ENCODE measurements around the gene RGS9. TPM values are rescaled to one million over a fixed set of nuclear protein-coding genes. Genes with fewer than 3 reads are reported as not detected.

RGS9 gene
- total and polyA plus RNA-seq, 2 experiments from 2014 or later: 12.8 to 29.6 TPM

DNA sequence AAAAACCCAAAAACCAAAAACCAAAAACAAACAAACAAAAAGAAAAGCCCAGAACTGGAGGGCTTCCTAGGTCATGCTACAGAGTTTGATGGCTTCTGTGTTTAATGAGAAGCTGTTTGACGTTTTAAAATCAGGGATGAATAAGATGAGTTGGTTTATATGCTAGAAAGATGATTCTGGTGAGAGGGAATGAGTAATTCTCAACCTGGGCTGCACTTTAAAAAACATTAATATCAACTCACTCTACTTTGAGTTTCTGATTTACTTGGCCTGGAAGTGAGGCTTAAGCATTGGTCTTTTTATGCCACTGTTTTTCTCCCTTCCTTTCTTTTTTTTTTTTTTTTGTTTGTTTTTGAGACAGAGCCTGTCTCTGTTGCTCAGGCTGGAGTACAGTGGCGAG, 5.1 kb downstream of the RGS9 start:
- no peak overlapping the region for H2AFZ ChIP-seq
- no peak overlapping the region for H3K4me3 Mint-ChIP-seq
- no peaks in the 10 kb centered on the region for H3K9me2 ChIP-seq (ENCODE audit: insufficient read depth)
- no peak overlapping the region for H3K27ac ChIP-seq (ENCODE audit: low read depth)
- no peak overlapping the region for H3K4me2 ChIP-seq
- no peaks in the 10 kb centered on the region for H3K36me3 Mint-ChIP-seq (ENCODE audit: low read depth)
- no peak overlapping the region for H3K4me3 ChIP-seq
- no peak for DNase-seq (ENCODE audit: low spot score)
- no peak overlapping the region for H3K27ac Mint-ChIP-seq
- no peak for ATAC-seq
- no peaks in the 10 kb centered on the region for H3K9me3 Mint-ChIP-seq
- no peaks in the 10 kb centered on the region for H4K20me1 ChIP-seq (replicated peaks; ENCODE audit: insufficient read depth)
- H3K36me3 ChIP-seq (ENCODE audit: insufficient read depth): no peaks in the 10 kb centered on the region
- H3K27me3 ChIP-seq (ENCODE audit: insufficient read depth): peaks cover 14% of the 10 kb centered on the region
- peaks cover 4% of the 10 kb centered on the region; the same call in 1 of the 2 replicates for H3K4me1 ChIP-seq (ENCODE audit: insufficient read depth)
- no peaks in the 10 kb centered on the region for H3K79me2 ChIP-seq (replicated peaks; ENCODE audit: insufficient read depth)
- peaks cover 23% of the 10 kb centered on the region for H3K27me3 Mint-ChIP-seq (ENCODE audit: insufficient read depth, low read depth, poor library complexity)
- no peaks in the 10 kb centered on the region for H3F3A ChIP-seq (replicated peaks; ENCODE audit: low read depth)
- peaks cover 27% of the 10 kb centered on the region for H3K4me1 Mint-ChIP-seq
- TF ChIP-seq, protein P1, sequence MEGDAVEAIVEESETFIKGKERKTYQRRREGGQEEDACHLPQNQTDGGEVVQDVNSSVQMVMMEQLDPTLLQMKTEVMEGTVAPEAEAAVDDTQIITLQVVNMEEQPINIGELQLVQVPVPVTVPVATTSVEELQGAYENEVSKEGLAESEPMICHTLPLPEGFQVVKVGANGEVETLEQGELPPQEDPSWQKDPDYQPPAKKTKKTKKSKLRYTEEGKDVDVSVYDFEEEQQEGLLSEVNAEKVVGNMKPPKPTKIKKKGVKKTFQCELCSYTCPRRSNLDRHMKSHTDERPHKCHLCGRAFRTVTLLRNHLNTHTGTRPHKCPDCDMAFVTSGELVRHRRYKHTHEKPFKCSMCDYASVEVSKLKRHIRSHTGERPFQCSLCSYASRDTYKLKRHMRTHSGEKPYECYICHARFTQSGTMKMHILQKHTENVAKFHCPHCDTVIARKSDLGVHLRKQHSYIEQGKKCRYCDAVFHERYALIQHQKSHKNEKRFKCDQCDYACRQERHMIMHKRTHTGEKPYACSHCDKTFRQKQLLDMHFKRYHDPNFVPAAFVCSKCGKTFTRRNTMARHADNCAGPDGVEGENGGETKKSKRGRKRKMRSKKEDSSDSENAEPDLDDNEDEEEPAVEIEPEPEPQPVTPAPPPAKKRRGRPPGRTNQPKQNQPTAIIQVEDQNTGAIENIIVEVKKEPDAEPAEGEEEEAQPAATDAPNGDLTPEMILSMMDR (conservative IDR thresholded peaks at IDR 0.05; ENCODE audit: low read depth in 2 of 2): no peak
- TF ChIP-seq POLR2AphosphoS5 (IDR thresholded peaks at IDR 0.05; ENCODE audit: low read depth) (no peak), ZNF114 (CRISPR knock-in tag; IDR thresholded peaks at IDR 0.05) (no peak), STAT1 (IDR thresholded peaks at IDR 0.05; ENCODE audit: unreplicated experiment) (no peak), ZNF331 (CRISPR knock-in tag; IDR thresholded peaks at IDR 0.05; ENCODE audit: low read depth) (no peak), JUNB (IDR thresholded peaks at IDR 0.05; ENCODE audit: unreplicated experiment) (no peak), CREB1 (CRISPR knock-in tag; IDR thresholded peaks at IDR 0.05; ENCODE audit: low read depth) (no peak), EZH2 (IDR thresholded peaks at IDR 0.05; ENCODE audit: low read depth, unreplicated experiment) (no peak), EZH2phosphoT487 (IDR thresholded peaks at IDR 0.05; ENCODE audit: unreplicated experiment) (no peak)
- TF ChIP-seq, protein P2, sequence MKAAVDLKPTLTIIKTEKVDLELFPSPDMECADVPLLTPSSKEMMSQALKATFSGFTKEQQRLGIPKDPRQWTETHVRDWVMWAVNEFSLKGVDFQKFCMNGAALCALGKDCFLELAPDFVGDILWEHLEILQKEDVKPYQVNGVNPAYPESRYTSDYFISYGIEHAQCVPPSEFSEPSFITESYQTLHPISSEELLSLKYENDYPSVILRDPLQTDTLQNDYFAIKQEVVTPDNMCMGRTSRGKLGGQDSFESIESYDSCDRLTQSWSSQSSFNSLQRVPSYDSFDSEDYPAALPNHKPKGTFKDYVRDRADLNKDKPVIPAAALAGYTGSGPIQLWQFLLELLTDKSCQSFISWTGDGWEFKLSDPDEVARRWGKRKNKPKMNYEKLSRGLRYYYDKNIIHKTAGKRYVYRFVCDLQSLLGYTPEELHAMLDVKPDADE (IDR thresholded peaks at IDR 0.05): no peak
- TF ChIP-seq, protein P3, sequence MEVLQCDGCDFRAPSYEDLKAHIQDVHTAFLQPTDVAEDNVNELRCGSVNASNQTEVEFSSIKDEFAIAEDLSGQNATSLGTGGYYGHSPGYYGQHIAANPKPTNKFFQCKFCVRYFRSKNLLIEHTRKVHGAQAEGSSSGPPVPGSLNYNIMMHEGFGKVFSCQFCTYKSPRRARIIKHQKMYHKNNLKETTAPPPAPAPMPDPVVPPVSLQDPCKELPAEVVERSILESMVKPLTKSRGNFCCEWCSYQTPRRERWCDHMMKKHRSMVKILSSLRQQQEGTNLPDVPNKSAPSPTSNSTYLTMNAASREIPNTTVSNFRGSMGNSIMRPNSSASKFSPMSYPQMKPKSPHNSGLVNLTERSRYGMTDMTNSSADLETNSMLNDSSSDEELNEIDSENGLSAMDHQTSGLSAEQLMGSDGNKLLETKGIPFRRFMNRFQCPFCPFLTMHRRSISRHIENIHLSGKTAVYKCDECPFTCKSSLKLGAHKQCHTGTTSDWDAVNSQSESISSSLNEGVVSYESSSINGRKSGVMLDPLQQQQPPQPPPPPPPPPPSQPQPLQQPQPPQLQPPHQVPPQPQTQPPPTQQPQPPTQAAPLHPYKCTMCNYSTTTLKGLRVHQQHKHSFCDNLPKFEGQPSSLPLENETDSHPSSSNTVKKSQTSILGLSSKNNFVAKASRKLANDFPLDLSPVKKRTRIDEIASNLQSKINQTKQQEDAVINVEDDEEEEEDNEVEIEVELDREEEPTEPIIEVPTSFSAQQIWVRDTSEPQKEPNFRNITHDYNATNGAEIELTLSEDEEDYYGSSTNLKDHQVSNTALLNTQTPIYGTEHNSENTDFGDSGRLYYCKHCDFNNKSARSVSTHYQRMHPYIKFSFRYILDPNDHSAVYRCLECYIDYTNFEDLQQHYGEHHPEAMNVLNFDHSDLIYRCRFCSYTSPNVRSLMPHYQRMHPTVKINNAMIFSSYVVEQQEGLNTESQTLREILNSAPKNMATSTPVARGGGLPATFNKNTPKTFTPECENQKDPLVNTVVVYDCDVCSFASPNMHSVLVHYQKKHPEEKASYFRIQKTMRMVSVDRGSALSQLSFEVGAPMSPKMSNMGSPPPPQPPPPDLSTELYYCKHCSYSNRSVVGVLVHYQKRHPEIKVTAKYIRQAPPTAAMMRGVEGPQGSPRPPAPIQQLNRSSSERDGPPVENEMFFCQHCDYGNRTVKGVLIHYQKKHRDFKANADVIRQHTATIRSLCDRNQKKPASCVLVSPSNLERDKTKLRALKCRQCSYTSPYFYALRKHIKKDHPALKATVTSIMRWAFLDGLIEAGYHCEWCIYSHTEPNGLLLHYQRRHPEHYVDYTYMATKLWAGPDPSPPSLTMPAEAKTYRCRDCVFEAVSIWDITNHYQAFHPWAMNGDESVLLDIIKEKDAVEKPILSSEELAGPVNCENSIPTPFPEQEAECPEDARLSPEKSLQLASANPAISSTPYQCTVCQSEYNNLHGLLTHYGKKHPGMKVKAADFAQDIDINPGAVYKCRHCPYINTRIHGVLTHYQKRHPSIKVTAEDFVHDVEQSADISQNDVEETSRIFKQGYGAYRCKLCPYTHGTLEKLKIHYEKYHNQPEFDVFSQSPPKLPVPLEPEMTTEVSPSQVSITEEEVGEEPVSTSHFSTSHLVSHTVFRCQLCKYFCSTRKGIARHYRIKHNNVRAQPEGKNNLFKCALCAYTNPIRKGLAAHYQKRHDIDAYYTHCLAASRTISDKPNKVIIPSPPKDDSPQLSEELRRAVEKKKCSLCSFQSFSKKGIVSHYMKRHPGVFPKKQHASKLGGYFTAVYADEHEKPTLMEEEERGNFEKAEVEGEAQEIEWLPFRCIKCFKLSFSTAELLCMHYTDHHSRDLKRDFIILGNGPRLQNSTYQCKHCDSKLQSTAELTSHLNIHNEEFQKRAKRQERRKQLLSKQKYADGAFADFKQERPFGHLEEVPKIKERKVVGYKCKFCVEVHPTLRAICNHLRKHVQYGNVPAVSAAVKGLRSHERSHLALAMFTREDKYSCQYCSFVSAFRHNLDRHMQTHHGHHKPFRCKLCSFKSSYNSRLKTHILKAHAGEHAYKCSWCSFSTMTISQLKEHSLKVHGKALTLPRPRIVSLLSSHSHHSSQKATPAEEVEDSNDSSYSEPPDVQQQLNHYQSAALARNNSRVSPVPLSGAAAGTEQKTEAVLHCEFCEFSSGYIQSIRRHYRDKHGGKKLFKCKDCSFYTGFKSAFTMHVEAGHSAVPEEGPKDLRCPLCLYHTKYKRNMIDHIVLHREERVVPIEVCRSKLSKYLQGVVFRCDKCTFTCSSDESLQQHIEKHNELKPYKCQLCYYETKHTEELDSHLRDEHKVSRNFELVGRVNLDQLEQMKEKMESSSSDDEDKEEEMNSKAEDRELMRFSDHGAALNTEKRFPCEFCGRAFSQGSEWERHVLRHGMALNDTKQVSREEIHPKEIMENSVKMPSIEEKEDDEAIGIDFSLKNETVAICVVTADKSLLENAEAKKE (CRISPR knock-in tag; IDR thresholded peaks at IDR 0.05): no peak
